Activated gamma-delta T cell (primary cell): ENCODE measurements around the gene CSPG4.
"Not testable (repeated sequence)": the region's sequence is repeated elsewhere in the genome, so short reads cannot be mapped to it uniquely, and the experiment has no call there.

Experiments
- DNase-seq: peaks from one replicate; lab custom pipeline; 2025; lab: John Stamatoyannopoulos, UW

CSPG4 gene

DNA sequence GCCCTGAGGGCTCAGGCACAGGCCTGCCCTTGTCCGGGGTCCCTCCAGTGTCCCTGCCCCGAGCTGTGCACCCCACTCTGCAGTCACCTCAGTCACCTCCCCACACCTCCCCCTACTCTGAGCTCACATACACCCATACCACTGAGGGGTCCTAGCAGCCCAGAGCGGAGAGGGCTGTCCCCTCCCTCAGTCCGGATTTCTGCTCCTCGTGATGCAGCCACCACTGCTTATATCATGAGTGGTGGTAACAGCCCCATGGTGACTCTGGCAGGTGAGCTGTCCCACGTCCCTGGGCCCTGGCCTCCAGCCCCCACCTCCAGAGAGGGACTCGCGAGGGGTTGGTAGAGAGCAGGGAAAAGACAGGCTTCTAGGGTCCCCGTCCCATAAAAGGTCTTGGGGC, 8.0 kb downstream of the CSPG4 start:
- no peak for DNase-seq

DNA sequence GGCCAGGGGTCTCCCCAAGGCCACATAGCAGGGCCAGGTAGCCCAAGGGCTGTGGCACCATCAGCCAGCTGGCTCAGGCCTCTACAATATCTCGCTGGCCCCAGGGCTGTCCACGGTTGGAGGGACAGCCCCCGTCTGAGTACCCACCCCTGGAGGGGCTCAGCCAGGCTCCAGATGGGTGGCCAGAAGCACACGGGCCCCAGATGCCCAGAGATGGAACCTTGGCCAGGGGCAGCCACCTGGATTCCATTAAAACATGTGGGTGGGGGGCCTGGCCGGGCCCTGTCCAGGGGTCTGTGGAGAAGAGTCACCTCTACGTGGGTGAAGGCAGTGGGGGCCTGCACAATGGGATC, 8.4 kb downstream of the CSPG4 start:
- DNase-seq: no peak

DNA sequence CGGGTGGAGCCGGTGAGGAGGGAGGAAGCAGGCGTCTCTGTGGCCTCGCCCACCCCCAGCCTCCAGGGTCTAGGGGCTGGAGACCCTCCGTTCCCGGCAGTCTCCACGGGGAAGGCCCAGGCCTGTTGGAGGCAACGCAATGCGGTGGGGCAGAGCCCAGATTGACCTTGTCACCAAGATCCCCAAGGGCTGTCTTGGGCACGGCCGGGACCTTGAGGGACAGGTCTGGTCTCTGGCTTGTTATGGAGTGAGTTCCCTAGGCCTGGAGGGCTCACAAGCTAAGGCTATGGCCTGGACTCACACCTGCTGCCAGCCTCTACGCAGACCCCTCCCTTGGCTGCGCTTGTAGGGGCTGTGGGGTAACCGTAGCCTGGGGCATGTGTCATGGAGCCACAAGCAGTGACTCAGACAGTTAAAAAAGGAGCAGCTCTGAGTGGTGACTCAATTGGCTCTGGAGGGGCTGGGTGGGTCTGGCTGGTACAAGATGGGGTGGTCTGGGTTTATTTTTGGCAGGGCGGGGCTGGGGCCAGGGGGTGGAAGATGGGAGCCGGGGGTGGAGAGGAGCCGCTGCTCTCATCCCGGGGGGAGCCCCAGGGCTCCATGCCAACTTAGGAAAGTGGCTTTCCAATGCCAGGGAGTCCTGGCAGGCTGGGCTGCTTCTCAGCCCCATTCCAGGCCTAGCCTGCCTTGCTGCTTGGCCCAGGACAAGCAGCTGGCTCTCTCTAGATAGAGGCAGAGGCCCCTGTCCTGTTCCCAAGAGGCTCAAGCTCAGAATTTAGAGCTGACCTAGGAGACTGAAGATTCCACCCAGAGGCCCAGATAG, 9.0 kb downstream of the CSPG4 start:
- not testable (repeated sequence) for DNase-seq

DNA sequence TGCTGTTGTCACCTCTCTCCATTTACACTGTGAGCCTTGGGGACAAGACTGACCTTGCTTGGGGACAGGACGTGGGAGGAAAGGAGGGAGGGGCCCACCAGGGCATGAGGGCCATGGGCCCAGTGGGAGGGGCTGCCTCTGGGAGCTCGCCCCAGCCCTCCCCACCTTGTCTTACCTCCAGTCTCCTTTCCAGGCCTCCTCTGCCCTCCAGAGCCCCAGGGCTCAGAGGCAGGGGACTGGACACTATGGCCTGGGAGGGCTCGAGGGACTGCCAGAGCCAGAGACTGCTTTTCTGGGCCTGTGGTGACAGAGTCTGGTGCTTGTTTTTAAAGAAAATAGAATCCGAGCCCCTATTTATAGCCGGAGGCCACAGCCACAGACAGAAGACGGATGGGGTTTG, 10.2 kb downstream of the CSPG4 start:
- DNase-seq: no peak

DNA sequence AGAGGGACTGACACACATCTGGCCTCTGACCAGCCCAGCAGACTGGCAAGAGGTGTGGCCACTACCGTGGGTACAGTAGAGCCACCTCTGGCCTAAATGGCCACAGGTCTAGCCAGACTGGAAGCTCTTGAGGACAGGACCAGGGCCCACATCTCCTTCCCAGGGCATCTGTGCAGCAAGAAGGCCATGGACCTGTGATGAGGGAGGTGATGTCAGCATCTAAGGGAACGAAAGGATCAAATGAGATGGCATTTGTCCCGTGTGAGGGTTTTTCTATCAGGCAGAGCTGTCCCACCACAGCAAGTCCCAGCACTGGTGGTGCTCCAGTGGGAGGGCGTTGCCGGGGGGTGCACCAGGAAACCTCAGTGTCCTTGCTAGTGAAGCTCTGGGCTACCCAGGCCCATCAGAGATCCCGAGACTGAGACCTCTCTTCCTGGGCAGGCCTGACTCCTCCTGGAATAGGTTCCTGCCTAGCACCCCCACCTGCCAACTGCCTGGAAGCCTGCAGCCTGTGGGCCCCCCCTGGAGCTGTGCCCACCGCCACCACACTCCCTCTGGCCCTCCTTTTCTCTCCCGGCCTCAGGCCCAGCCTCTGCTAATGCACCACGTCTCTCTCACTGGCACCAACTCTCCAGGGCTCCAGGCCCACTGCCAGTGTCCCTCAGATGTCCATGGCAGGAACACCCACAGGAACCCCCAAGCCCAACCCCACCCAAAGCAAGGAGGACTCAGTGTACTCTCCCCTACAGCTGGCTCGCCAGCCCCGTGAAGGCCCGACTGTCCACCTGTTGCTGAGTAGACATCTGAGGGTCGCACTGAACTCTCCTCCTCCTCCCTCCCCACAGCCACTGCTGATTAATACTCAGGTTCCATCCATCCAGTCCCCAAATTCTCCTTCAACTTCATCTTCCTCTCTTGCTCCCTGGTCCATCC, 11.3 kb downstream of the CSPG4 start:
- DNase-seq: not testable (repeated sequence)

DNA sequence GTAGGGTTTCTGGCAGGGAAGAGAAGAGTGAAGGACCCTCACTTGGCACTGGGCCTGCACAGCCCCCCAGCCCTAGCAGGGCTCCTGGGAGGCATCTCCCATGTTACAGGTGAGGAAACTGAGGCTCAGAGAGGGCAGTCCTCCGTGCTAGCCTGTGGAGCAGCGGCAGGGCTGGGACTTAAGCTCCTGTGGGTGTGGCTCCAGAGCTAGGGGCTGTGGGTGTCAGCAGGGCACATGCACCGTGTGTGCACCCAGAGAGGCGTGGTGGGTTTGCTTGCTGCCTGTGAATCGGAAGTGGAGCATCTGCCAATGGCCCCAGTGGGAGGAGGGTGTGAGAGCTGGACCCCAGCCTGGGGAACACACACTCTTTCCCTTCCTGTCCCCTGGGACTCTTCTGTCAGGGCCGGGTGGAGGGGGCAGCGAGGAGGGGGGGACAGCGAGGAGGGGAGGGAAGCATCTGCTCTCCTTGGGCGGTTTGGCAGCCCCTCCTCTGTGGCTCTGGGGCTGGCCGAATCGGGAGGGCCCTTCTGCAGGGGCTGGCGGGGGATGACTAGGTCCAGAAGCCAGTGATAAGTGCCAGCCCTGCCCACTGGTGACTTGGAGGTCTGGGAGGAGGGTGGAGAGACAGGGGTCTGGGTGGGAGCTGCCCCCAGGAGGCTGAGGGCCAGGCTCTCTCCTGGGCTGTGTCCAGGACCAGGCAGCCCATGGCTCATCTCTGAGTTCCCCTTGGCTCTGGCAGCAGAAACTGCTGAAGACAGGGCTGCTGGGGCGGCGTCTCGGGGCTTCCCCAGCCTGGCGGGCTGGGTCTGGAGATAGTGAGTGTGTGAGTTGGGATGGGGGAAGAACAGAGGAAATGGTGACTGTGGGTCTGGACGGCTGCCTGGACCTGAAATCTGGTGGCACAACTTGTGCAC, 12.4 kb downstream of the CSPG4 start:
- not testable (repeated sequence) for DNase-seq

DNA sequence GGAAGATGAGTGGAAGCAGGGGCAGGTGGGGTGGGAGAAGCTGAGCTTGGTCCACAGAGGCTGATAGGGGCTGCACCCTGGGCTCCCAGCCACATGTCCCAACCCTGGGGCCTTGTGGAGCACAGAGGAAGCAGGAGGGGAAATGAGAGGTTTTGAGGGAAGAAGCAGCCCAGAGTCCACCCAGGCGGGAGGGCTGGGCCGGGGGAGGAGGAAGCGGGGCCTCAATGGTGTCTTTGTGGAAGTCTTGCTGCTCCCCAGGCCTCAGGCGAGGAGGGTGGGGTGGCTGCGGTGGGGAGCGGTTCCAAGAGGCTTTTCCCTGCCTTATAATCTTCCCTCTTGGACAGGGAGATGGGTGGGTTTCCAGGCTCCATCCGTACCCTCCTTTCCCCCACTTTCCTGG, 13.1 kb downstream of the CSPG4 start:
- not testable (repeated sequence) for DNase-seq

DNA sequence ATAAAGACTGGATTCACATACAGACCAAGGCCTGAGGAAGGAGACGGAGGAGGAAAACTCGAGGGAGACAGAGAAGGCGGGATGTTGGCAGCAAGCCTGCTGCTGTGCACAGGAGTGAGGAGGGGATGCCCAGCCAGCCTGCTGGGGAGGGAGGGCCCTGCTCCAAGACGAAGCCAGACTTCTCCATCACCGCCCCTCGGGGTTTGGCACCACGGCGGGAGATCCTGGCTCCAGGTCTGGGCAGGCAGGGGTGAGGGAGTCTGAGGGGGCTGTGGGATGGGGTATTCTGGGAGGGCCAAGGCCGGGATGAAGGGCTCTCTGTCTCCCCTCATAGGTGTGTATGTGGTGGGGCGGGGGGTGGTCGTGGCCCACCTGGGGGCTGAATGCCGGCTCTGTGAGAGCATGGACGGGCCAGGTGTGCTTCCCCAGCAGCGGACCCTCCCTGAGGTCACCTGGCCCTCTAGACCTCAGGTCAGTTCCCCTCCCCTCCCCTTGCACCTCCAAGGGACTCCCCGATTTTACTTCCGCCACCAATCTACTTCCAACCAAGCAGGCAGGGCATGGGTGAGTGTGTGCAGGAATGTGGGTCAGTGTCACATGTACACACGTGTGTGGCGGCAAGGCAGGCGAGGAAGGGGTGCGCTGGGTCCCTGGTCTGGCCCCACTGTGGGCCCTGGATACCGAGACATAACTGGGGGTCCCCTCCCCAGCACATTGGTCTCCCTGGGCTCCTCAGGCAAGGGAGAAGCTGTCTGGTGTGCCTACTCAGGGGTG, 14.5 kb downstream of the CSPG4 start:
- DNase-seq: not testable (repeated sequence)

DNA sequence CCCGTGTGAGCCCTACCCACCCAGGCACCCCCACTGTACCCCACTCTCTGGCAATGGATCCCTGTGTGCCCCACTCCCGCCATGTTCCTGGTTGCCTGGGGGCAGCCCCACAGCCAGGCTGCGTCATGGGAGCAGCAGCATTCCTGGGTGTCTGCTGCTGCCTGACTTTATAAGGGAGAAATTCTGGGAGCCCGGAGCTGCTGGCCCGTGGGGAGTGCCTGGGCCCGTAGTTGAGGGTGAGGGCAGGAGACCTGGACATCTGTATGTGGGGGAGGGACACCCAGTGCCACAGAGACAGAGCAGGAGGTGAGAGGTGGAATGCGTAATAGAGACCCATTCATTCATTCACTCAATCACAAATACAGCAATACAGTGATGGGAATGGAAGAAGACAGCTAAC, 15.1 kb downstream of the CSPG4 start:
- DNase-seq: no peak

DNA sequence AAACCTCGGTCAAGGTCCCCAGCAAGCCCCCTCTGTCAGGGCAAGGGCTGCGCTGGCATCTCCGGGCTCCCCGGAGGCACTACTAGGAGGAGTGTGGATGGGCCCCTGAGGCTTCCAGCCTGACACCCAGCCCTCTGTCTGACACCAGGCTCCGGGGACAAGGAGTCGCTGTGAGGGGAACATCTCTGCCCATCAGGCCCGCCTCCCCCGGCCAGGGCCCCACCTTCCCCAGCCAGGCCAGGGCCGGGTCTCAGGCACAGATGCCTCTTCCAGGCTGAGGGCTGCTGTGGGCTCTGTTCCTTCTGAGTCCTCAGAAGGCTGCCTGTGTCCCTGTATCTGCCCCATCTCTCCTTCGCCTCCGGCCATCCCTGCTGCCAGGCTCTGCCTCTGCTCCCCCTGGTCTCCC, 15.8 kb downstream of the CSPG4 start:
- DNase-seq: no peak

DNA sequence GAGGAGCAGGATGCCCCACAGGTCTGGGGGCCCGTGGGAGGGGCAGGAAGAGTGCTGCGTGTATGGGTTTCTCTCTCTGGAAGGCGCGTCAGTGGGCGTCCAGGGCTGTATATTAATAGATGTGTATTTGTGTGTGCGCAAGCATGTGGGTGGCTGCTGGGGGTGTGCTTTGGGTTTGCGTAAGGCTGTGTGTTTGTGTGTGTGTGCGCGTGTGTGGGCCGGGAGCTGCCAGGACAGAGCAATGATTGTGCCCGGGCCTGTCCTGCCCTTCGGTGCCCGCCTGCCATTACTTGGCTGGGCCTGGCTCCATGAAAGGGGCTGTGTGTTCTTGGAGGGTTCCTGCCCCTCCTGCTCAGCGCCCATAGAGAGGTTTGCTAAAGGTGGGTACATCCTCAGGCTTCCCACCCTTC, 16.3 kb downstream of the CSPG4 start:
- no peak for DNase-seq

DNA sequence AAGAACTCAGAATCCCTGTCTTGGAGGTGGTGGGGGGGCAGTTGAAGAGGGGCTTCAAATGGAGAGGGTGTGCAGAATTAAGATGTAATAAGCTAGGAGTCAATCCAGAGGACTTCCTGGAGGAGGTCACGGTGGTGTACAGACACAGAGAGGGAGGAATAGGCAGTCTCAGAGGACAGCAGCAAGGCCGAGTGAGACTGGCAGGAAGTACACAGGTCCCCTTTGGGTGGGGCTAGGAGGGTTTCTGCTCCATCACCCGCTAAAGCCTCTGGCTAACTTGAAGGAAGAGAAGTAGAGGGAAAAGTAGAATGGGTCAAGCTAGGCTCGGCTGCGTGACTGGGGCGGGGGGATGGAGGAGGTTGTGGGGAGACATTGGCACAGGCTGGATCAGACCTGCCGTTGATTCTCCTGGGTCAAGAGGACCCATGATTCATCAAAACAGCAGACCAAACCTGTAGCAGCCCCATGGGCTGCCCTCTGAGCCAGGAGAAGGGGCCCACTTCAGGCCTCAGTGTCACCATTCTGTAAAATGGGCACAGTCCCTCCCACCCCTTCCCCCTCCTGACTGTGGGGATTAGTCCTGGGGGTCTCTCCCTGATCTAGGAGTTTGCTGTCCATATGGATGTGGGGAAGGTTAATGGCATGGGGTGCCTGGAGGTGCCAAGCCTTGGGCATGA, 16.9 kb downstream of the CSPG4 start:
- no peak for DNase-seq

DNA sequence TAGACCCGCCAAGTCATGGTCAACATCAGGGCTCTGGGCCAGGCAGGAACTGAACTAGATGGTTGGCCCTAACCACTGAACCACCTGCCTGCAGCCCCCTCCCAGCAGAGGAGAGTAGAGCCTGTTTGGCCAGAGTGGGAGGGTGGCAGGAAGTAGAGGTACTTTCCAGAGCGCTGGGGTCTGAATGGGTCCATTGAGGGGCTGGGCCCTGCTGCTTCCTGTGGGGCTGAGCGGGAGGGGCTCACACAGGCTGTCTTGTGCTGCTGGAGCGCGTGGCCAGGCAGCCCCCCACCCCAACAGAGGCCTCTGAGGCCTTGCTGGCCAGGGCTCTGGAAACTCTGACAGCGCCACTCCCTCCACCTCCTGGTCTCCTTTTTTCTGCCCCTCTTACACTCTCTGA, 17.4 kb downstream of the CSPG4 start:
- no peak for DNase-seq

DNA sequence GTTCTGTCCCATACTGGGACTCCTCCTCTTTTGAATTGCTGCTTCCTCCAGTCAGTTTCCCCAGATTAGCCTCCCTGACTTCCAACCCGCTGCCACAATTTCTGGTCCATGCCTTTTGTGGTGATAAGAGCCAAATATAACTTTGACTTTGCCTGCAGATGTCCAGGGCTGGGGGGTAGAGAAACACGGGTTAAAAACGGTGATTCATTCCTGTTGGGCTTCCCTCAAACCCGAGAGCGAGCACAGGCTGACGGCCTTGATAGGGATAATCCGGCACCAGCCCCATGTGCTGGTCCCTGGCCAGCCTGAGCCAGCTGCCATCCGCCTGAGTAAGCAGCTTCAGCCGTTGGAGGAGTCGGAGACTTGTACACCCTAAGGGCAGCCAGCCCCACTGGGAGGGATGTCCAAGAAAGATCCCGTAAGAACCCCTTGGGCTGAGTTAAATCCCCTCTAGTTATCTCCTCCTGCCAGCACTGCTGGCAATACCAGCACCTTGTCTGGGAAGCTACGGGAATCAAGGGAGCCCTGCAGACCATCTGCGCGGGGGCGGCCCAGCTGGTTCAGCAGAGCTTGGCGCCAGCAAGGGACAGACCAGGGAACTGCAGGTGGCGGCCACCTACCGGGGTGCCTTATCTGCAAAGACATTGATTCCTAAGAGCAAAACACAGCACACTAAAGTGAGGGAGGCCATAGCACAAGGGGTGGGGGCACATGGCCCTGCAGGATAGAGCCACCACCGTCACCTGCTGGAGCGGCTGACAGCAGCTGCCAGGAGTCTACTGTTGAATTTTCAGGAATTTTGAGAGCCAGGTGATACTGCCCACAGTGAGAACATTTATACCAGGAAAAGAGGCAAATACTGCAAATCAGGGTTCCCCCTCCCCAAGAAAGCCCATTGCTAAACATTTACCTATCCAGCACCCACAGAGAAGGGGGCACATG, 18.1 kb downstream of the CSPG4 start:
- DNase-seq: no peak

DNA sequence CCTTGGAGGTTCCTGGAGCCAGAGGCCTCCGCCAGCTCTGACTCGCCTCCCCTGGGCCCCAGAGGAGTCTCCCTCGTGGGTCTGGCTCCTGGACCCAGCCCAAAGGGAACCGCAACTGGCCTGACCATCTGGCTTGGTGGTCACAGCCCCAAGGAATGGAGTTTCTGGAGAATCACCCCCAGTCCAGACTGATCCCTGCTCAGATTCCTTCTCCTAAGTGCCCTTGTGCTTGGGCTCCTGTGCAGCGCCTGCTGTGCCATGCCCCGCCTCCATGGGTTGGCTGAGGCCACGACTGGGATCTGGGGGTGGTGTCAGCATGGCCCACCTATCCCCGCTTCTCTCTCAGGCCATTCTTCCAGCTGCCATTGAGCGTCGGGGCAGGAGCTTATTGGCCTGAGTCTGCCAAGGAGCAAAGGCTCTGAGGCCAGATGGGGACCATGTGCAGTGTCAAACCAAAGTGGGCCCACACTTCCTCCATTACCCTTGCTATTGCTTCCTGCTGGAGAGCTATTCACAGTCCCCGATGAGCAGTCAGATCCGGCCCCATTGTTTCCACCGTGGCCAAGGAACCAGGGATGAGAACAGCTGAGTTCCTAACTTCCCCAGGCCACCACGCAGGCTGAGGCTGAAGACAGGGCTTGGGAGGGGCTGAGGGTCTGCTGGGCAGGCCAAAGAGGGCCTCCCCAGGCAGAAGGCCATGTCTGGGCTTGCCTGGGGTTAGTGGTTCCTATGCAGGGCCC, 19.0 kb downstream of the CSPG4 start:
- DNase-seq: no peak

DNA sequence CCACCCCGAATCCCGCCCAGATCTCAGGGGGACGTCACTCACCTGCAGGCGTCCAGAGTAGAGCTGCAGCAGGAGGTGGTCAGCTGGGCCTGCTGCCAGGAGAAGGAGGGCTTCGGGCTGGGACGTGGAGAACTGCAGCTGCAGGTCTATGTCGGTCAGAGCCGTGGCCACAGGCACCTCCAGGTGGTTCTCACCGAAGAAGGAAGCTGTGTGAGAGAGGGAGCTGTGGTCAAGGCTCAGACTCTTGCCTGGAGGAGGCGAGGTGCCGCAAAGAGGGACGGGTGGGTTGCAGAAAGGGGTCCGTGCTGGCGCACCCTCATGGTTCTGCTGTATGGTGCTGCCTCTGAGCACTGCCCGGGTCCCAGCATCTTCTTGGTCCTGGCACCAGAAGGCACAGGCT, 19.6 kb downstream of the CSPG4 start:
- DNase-seq: not testable (repeated sequence)

DNA sequence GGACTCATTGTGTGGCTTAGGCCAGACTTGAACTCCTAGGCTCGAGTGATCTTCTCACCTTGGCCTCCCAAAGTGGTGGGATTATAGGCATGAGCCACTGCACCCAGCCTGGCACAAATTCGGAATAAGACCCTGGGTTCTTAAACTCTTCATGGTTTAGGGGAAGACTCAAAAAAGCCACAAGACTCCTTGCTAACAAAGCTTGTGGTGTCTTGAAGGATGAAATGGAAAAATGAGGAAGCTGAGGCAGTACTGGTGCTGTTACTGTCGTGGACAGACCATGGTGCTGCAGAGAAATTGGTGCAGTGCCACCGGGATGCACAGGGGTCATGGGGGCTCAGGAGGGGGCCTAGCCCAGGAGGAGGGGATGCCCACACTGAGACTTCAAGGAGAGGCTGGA, 20.3 kb downstream of the CSPG4 start:
- DNase-seq: not testable (repeated sequence)

DNA sequence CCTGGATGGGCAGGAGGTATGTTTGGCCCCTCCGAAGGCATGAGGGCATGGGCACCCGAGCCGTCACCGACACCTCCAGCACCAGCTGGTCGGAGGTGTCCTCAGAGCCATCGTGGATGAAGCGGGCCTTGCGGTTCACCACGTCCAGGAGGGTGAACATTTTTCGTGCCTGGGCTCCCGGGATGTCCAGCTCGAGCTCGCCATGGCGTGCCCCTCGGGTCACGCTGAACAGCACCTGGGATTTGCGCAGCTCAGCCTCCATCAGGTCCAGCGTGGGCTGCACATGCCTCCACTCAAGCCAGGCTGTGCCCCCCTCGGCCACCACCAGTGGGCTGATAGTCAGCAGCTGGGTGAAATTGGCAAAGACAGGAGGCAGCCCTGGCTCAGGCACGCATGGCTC, 23.2 kb downstream of the CSPG4 start:
- not testable (repeated sequence) for DNase-seq

DNA sequence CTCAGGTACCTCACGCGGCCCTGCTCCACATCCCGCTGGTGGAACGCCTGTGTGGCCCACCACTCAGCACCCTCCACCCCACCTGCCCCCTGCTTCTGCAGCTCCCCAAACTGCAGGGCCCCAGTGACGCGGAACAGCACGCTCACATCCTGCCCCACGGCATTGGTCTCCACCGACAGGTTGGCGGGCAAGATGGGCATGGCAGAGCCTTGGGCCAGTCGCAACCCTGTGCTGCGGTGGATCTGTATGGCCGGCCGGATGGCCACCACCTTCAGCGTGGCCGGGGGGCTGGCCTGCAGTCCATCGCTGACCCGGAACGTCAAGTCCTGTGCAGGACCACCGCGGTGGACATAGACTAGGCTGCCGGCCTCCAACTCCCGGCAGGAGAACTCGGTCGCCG, 23.8 kb downstream of the CSPG4 start:
- no peak for DNase-seq
